ENCODE results near the gene RBP3.

RBP3 gene

DNA sequence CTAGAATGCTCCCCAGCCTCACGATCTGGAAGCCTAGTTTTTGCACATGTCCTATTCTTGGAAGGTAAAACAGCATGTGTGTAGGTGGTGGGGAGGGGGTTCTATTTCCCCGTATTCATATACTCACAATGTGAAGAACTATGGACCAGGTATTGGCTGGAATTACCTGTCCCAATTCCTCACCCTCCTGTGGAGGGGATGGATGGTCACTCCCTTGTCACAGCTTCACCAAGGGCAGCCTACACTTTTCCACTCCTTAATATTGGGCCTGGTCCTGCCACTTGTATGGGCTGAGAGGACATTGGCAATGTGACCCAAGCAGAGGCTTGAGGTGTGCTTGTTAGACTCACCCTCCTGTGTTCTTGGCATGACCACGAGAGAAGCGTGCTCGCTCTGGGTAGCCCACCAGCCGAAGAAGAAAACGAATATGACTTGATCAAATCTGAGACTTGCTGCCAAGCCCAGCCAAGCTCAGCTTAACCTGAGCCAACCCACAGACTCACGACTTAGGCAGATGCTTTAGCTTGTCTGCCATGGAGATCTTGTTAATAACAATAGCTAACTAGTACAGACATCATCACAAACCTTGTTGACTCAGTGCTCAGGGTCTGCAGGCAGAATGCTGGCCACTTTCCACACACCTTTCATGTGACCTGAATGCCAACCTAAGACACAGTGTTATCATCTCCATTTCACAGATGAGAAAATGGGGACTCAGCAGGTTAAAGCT lies 18.7 kb downstream of the RBP3 start:
- Histone ChIP-seq H4K20me1 (ENCODE audit: insufficient read depth, low read length) (no peaks in the 10 kb centered on the region; the same call in 1 of the 2 replicates), H3K4me2 (ENCODE audit: low read depth, low read length) (no peak overlapping the region), H3K79me2 (ENCODE audit: low read length) (no peaks in the 10 kb centered on the region), H3K27me3 (replicated peaks; ENCODE audit: insufficient read depth, low read length) (peaks cover 76% of the 10 kb centered on the region), H3K9ac (ENCODE audit: low read length) (no peak overlapping the region), H3K36me3 (replicated peaks; ENCODE audit: insufficient read depth, low read length) (no peaks in the 10 kb centered on the region), H3F3A (ENCODE audit: insufficient read depth, low read length) (no peaks in the 10 kb centered on the region; the same call in 1 of the 2 replicates), H3K4me3 (ENCODE audit: low read length) (no peak overlapping the region), H3K4me1 (ENCODE audit: low read length) (no peaks in the 10 kb centered on the region), H3K9me2 (replicated peaks; ENCODE audit: insufficient read depth, low read length) (no peaks in the 10 kb centered on the region), H3K9me3 (replicated peaks; ENCODE audit: insufficient read depth, low read length) (no peaks in the 10 kb centered on the region), H3K27ac (ENCODE audit: low read length) (no peak overlapping the region), H2AFZ (ENCODE audit: low read length) (no peak overlapping the region)
- TF ChIP-seq EZH2phosphoT487 (IDR thresholded peaks at IDR 0.05; ENCODE audit: low read length) (no peak), EZH2 (optimal IDR thresholded peaks at IDR 0.05; ENCODE audit: low read depth, low read length) (no peak)
- TF ChIP-seq, protein P1, sequence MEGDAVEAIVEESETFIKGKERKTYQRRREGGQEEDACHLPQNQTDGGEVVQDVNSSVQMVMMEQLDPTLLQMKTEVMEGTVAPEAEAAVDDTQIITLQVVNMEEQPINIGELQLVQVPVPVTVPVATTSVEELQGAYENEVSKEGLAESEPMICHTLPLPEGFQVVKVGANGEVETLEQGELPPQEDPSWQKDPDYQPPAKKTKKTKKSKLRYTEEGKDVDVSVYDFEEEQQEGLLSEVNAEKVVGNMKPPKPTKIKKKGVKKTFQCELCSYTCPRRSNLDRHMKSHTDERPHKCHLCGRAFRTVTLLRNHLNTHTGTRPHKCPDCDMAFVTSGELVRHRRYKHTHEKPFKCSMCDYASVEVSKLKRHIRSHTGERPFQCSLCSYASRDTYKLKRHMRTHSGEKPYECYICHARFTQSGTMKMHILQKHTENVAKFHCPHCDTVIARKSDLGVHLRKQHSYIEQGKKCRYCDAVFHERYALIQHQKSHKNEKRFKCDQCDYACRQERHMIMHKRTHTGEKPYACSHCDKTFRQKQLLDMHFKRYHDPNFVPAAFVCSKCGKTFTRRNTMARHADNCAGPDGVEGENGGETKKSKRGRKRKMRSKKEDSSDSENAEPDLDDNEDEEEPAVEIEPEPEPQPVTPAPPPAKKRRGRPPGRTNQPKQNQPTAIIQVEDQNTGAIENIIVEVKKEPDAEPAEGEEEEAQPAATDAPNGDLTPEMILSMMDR (IDR thresholded peaks at IDR 0.05; ENCODE audit: low read length): no peak
- no peak for DNase-seq

DNA sequence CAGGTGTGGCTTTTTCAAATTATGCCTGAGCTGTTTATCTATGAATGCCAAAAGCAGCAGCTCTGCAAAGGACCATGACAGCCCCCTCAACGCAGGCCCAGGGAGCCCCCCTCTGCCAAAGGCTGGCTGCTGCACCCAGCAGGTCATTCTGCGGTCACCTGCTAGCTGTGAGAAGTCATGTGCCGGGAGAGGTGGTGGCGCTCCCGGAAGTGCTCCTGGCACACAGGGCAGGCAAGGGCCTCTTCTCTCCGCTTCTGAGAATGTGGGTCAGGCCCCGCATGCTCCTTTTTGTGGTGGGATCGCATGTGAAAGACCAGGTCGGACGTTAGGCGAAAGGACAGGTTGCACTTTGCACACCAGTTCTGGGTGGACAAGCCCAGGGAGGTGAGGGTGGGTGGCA lies 19.5 kb downstream of the RBP3 start:
- H3K27ac ChIP-seq (ENCODE audit: low read length): no peak overlapping the region
- H3K9me3 ChIP-seq (replicated peaks; ENCODE audit: insufficient read depth, low read length): no peaks in the 10 kb centered on the region
- TF ChIP-seq EZH2 (optimal IDR thresholded peaks at IDR 0.05; ENCODE audit: low read depth, low read length): no peak
- TF ChIP-seq, protein P1 (IDR thresholded peaks at IDR 0.05; ENCODE audit: low read length): no peak
- TF ChIP-seq EZH2phosphoT487 (IDR thresholded peaks at IDR 0.05; ENCODE audit: low read length): no peak
- no peaks in the 10 kb centered on the region for H3K9me2 ChIP-seq (replicated peaks; ENCODE audit: insufficient read depth, low read length)
- no peaks in the 10 kb centered on the region; the same call in 1 of the 2 replicates for H4K20me1 ChIP-seq (ENCODE audit: insufficient read depth, low read length)
- H3K9ac ChIP-seq (ENCODE audit: low read length): no peak overlapping the region
- no peak overlapping the region for H3K4me3 ChIP-seq (ENCODE audit: low read length)
- no peaks in the 10 kb centered on the region for H3K4me1 ChIP-seq (ENCODE audit: low read length)
- H3K27me3 ChIP-seq (replicated peaks; ENCODE audit: insufficient read depth, low read length): peaks cover 73% of the 10 kb centered on the region
- no peaks in the 10 kb centered on the region for H3K36me3 ChIP-seq (replicated peaks; ENCODE audit: insufficient read depth, low read length)
- H3F3A ChIP-seq (ENCODE audit: insufficient read depth, low read length): no peaks in the 10 kb centered on the region; the same call in 1 of the 2 replicates
- no peaks in the 10 kb centered on the region for H3K79me2 ChIP-seq (ENCODE audit: low read length)
- H3K4me2 ChIP-seq (ENCODE audit: low read depth, low read length): no peak overlapping the region
- DNase-seq: no peak
- H2AFZ ChIP-seq (ENCODE audit: low read length): no peak overlapping the region

DNA sequence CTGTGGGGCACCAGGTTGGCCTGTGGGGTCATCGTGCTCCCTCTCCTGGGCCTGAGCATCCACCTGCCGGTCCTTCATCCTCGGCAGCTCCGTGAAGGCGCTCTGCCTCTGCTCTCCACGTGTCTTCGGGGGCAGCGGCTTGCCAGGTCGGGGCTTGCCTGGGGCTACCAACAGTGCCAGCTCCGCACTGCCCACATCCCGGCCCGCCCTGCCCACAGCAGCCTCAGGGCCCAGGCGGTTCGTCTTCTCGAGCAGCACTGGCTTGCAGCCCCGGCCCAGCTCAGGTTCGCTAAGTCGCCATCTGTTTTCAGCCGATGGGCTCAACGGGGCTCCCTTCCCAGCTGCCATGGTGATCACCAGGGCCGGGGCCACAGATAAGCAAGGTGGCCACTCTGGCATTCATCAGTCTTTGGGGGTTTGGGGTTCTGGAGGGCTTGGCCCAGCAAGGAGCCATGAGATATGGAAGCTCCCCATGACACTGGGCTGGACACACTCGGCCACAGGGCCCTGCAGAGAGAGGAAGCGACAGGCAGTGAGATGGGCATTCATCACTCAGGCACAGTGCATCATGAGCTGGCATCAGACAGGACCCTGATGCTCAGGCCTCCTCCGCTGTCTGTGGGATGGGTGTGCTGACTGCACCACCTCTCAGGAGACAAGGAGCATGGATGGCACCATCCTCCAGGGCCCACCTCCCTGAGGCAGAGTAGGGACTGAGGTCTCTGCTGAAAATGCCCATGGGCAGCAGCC lies 20.4 kb downstream of the RBP3 start:
- Histone ChIP-seq H3K9me3 (replicated peaks; ENCODE audit: insufficient read depth, low read length) (no peaks in the 10 kb centered on the region), H3K4me2 (ENCODE audit: low read depth, low read length) (no peak overlapping the region), H3K9ac (ENCODE audit: low read length) (no peak overlapping the region), H3F3A (ENCODE audit: insufficient read depth, low read length) (no peaks in the 10 kb centered on the region; the same call in 1 of the 2 replicates), H3K36me3 (replicated peaks; ENCODE audit: insufficient read depth, low read length) (no peaks in the 10 kb centered on the region), H3K4me3 (ENCODE audit: low read length) (no peak overlapping the region), H2AFZ (ENCODE audit: low read length) (no peak overlapping the region), H3K4me1 (ENCODE audit: low read length) (no peaks in the 10 kb centered on the region), H3K27ac (ENCODE audit: low read length) (no peak overlapping the region), H3K79me2 (ENCODE audit: low read length) (no peaks in the 10 kb centered on the region), H3K27me3 (replicated peaks; ENCODE audit: insufficient read depth, low read length) (peaks cover 75% of the 10 kb centered on the region), H4K20me1 (ENCODE audit: insufficient read depth, low read length) (no peaks in the 10 kb centered on the region; the same call in 1 of the 2 replicates), H3K9me2 (replicated peaks; ENCODE audit: insufficient read depth, low read length) (no peaks in the 10 kb centered on the region)
- no peak for TF ChIP-seq EZH2phosphoT487 (IDR thresholded peaks at IDR 0.05; ENCODE audit: low read length)
- TF ChIP-seq, protein P1 (IDR thresholded peaks at IDR 0.05; ENCODE audit: low read length): no peak
- no peak for TF ChIP-seq EZH2 (optimal IDR thresholded peaks at IDR 0.05; ENCODE audit: low read depth, low read length)
- DNase-seq: no peak
